GM19468 (cell line): ENCODE results near the gene LIPC.

ENCODE experiments used
- ATAC-seq: cut with Tn5 transposase; IDR thresholded peaks from one replicate; pipeline ENCODE4 v1.9.1; 2021; ENCODE audit warnings: mild to moderate bottlenecking, moderate library complexity, moderate number of reproducible peaks; ENCODE audit not compliant: unreplicated experiment; ENCODE audit errors: extremely low read depth

Gene LIPC

DNA sequence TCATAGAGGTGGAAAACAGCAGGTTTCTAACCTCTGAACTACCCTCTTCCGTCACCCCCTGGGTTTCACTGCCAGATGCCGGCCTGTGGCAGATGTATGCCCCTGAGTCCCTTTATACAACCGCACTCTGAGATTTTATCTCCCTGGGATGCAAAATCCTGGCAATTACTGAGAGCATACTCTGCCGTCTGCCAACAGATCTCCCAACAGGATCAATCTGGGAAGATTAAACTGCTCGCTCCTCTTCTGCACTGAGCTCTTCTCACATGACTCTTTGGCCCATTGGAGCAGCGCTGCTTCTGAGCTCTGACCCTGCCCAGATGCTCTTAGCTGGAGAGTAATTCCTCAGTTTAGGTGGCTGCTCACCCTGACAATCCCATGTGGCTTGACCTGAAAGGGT is 133.2 kb downstream of the LIPC start:
- no peak for ATAC-seq

DNA sequence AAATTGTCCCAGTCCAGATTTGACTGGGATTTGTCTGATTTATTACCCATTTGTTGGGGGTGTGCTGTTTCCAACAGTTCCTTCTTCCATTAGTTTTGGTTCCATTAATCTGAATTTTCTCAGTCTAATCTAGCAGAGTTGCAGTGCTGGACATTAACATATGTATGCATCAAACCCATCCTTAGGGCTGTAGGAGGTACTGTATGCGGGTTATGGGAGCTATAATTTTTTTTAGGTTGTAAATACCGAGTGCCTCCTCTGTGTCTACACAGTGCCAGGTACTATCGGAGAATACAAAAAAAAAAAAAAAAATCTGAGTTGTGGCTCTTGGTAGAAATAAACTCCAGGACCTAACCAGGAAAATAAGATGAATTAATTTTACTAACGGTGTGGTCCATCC is 133.8 kb downstream of the LIPC start:
- no peak for ATAC-seq

DNA sequence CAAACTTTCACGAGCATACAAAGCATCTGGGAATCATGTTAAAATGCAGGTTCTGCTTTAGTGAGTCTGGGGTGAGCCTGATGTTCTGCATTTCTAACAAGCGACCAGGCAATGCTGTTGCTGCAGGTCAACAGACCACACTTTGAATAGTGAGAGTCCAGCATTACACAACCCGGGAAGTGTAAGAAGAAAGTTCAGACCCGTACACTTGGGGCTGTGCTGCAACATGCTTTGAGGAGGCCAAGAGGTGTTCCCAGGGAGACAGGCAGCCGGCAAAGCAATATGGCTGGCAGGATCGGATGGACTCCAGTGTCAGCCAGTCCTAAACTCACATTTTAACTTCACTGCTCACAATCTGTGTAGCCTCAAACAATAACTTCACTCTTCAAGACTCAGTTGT is 134.2 kb downstream of the LIPC start:
- no peak for ATAC-seq

DNA sequence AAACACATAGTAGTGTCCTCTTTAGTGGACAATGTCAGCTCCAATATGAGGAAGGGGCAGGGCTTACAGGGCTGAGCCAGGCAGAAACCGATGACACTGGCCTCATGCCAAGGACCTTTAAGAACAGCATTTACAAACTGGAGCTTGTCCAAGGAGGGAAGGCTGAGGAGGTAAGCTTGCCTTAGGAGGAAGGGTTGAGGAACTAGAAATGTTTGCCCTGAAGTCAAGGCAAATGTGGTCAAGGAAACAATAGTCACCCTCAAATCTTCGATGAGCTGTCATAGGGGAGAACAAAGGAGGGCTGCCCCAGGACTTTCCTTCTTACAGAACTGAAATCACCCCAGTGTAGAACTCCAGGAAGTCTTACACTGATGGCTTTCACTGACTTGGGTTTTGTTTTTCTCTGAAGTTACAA is 136.4 kb downstream of the LIPC start:
- no peak for ATAC-seq

DNA sequence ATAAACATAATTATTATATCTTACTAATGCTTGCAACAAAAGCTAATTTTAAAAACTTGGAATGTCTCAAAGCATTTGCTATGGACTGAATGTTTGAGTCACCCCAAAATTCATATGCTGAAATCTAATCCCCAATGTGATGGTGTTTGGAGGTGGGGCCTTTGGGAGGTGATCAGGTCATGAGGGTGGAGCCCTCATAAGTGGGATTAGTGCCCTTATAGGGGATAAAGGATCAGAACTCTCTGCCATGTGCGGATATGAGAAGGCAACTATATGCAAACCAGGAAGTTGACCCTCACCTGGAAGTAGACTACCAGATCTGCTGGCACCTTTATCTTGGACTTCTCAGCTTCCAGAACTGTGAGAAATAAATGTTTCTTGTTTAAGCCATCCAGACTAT is 137.7 kb downstream of the LIPC start:
- no peak for ATAC-seq

DNA sequence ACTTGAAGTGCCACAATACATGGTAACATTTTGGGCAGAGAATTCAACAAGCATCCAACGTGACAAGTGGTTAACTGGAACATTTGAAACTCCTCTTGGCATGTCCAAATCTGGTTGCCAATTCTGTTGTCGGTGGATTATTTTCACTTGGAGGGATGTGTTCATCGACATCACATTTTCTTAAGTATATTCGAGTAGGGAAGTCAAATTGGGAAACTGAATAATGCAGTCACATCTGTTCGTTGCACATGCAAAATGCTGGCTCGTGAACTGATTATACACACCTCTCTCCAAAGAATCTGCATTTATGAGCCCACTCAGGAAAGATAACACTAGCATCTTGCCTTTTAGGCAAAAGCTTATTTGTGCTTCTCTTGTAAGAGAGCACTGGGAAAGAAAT is 139.7 kb downstream of the LIPC start:
- ATAC-seq, result no peak

DNA sequence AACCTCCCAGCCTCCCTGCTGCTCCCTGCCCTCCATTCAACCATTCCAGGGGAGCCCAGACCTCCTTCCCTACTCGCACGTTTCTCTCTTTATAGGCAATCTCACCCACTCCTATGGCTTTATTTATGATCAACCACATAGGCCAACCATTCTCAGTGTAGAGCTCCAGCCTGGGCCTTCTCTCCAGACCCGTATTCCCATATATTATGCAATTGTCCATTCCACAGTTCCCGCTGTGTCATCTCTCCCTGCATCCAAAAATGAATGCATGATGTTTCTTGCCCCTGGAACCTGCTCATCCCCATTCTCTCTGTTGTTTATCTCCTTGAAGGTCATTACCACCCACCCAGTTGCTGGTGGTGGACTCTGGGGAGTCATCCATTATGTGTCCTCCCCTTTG is 140.7 kb downstream of the LIPC start:
- no peak for ATAC-seq

DNA sequence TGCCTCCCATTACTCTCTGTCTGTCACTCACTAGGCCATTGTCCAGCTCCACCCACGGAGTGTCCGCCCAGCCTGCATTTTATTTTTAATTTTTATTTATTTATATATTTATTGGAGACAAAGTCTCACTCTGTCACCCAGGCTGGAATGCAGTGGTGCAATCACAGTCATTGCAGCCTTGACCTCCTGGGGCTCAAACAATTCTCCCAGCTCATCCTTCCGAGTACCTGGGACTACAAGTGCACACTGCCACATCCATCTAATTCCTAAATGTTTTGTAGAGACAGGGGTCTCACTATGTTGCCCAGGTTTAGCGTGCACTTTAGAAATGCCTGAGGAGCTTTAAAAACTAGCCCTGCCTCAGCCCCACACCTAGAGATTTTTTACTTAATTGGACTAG is 141.5 kb downstream of the LIPC start:
- ATAC-seq, result no peak

DNA sequence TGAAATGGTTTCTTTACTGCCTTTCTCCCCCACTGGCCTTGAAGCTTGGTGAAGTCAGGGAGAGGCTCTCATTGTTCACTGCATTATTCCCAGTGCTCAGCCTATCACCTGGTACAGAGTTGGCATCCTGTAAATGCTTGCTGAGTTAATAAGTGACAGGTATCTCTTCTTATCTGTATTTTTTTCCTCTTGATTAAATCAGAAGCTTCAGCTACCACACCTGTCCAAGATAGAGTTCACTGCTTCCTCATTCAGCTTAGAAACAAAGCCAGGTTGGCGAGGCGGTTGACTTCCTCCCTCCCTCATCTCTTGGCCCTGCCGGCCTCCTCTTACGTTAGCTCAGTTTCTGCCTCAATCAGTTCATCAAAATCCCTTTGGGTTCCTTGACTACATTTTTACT is 142.8 kb downstream of the LIPC start:
- ATAC-seq, result no peak

DNA sequence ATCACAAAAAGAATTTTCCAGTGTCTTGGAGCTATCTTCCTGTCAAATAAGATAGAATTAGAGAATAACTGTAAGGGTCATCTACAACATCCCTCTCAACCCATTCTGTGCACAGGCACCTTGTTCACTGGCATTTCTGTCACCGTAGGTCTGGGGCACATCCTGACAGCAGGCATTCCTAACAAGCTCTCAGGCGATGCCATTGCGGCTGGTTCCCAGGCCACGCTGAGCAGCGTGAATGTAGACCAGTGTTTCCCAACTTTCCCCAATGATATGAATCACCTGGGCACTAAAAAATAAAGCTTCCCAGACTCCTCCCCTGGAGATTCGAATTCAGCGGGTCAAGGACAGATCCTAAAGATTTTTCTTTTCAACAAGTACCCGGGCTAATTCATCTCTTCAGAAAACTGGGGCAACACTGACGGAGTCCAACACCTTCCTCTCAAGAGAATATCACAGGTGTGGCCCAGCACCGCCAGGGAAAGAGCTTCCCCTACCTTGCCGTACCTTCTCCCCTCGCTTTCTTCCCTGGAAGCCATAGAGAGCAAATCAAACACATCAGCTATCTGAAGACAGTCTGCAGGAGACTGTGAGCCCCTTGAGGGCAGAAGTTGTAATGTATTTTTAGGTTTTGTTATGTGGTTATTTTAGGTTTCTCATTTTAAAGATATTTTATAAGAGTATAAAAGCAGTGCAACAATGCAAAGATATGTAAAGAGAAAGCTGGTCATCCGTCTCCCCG is 143.4 kb downstream of the LIPC start:
- ATAC-seq, result no peak

DNA sequence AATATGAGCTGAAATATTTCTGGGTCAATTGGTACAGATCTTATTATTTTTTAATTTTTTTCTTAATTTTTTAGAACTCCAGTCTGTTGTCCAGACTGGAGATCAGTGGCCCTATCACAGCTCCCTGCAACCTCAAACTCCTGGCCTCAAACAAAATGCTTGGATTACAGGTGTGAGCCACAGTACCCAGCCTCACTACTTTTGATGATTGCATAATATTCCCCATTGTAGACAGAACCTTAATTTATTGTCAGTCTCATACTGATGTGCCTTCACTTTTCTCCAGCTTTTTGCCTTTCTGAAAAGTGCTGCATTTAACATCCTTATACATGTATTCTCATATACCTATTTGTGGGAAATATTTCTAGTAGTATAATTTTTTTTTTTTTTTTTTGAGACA is 144.9 kb downstream of the LIPC start:
- no peak for ATAC-seq

DNA sequence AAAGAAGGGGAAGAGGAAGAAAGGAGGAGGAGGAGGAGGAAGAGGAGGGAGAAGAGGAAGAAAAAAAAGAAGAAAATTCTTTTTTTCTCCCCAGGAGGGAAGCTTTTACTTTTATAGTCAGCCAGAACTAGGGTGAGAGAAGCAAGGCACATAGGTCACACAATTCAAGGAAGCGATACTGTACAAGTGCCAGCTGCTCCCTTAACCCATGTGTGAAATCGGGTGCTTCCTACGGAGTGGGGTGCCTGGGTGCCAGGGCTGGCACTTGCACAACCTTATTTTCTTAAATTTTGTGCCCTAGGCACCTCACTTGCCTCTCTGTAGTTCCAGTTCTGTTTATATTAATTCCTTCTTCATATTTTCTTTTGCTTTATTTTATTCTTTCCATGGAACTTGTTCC is 150.4 kb downstream of the LIPC start:
- ATAC-seq, result no peak

DNA sequence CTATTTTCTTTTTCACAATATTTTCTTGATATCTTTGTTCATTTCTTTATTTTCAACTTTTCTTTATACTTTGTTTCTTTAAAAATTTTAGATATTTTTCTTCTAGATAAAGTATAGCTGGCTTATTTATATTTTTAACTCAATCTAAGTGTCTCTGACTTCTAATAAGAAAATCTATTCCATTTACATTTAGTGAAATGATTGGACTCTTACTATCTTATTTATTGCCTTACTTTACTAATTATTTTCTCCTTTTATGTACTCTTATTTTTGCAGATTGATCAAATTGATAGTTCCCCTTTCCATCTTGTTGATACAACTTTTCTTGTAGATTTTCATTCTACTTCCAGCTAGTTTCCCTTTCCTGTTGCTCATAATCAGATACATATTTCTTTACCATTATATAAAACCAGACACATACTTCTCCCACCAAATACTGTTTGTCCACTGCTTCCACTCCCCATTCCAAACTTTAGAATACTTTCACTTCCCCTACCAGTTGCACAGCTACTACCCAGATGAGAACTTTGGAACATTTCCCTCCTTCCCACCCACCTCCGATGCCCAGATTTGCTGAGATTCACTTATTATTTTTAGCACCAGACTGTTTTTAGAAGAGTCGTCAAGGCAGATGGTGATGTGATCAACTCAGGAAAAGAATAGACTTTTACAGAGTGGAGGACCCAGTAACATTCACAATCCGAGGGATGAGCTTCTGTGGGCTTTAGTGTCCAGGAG is 151.5 kb downstream of the LIPC start:
- ATAC-seq, result no peak

DNA sequence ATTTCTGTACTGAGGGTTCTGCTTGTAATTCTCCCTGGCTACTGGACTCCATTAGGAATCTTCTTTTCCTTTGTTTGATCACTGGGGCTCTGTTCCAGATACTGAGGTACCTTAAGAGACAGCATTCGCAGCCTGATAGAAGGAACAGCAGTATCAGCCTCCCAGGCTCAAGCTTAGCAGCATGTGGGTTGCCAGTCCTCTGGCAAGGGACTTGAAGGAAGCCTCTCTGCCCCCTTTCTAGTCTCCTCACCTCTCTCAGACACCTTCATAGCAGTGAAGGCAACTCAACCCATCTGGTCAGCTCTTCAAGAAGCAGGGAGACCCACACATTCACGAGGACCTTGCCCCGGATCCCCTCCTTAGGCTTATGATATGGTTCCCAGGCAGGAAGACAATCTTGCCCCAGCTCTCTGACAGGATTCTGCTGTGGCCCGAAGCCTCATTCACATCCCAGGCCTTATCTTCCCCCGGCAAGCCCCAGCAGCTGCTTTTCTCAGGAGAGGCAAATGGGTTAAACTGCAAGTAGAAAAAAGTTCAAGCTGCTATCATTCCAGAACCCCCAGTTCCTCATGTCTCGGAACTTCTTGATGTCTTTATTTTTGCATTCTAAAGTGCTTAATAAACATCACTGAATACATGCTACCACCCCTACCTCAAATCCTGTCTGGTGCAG is 153.1 kb downstream of the LIPC start:
- no peak for ATAC-seq

DNA sequence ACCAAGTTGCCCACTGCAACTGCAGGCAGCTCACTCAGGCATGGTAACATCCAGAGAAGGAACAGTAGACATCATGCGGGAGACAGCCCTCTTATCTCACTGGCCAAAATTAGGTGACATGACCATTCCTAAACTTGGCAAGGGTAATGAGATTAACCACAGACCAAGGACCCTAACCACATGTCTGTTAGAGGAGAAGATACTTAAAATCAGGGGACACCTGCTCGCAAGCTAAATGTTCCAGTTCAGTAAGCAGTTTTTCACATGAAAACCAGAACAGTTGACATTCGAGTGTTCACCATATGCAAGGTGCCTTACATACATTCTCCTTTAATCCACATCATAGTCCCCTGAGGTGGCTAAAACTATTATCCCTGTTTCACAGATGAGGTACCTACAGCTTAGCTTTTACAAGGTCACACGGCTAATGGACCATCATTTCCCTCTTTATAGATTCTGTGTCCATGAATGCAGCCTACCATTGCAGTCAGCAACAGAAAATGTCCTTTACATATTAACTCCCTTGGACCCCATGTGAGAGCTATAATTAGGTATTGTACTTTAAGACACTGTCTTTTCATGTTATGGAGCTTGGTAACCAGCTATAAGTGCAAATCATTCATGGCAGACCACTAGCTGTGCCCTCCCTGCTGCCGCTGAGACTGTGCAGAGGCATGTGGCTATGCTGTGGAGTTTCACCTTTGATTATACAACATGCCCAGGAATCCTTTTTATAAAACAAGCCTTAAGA is 154.1 kb downstream of the LIPC start:
- peak; percentile 67 for ATAC-seq

DNA sequence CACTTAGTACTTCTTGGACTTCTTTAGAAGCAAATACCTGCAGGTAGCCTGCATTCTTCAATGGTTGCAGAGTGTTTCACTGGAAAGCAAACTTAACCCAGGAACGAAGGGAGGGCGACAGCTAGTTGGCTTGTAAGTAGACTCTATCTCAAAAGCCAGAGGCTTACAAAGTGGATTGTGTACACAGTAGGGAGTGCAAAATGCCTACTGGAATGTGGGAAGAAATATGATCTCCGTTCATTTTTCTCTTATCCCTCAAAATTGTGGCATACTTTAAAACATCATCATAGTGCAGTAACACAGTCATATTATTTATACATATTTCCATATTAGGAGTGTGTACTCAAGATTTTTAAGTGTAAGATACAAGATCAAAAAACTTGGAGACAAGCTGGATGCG is 155.7 kb downstream of the LIPC start:
- ATAC-seq, result no peak

DNA sequence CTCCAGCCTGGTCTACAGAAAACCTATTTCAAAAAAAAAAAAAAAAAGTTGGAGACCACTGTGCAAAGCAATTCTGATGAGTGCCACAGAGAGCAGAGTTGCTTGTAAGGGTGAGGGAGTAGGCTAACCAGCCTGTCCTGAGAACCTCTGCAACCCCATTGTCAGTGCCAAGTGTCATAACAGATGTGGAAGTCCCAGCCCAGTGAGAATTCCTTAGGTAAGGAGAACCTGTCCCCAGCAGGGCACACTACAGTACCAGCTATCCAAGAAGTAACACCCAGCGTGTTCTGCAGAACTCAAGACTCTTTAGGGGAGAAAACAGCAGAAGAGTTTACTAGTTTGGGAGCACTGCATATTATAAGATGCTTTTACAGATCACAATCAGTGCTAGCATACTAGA is 156.3 kb downstream of the LIPC start:
- ATAC-seq, result no peak

DNA sequence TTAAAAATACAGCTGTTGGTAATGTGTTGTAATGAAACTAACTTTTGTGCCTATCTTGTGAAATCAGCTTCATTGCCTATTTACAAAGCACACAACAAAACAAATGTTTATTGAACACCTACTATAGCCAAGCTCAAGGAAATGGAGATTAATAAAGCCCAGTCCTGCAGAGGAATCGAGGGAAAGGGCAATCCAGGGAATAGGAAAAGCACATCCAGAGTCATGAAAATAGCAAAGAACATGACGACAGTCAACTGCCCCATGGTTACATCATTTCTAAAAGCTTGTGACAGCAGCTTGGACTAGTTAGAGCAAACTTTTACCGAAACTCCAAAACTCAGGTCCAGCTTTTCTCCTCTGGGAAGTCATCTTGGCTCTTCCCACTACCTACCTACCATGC is 157.3 kb downstream of the LIPC start:
- ATAC-seq, result no peak

DNA sequence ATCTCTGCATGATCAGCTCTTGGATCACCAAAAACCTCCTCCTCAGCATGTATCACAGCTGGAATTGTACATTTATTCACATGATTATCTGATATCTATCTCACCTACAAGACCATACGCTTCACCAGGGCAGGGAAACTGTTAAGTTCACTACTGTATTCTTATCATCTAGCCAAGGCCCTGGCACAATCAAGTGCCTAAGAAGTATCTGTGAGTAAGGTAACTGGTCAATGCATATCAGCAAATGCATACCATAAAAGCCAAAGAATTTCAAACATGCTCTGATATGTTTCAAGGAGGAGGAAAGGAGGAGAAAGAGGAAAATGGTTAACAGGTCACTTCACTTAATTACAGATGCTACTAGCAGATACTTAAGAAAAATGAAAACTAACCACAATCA is 158.4 kb downstream of the LIPC start:
- ATAC-seq, result no peak

DNA sequence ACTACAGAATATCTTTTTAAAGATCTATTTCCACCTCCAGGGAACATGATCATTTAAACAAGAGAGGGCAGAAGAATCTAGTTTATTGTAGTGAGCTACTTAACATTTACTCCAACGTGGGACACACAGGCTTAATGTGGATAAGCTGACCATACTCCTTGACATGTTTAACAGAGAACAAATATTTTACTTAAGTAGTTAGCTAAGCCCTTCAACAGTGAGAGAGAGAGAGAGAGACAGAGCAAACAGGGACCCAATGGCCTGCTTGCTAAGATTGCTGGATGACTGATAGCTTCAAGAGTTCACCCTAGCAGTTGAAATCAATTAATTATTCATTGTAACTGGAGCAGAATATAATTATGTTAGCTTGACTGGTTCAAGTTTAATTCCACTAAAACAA is 159.1 kb downstream of the LIPC start:
- no peak for ATAC-seq

DNA sequence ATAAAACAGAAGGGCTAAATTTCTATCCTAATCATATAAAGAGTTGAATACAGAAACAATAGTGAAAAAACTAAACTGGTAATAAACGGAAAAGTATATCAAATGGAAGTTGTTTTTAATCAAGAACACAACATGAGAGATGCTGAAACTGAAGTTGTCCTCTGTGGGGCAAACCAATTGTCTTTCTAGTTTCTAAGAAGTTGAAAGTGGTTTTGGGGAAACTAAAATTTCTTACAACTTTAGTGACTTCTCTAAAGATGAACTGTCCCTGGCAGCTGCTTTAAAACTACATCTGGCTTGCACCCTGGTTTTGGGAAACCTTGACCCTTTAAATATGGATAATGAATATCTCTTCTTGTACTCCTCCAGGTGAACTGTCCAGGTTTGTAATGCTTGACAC is 162.1 kb downstream of the LIPC start:
- no peak for ATAC-seq
